HG03457 (cell line): Measurements from ENCODE around the gene ANO1.

Experiments used
- ATAC-seq: cut with Tn5 transposase; IDR thresholded peaks from one replicate; pipeline ENCODE4 v1.9.1; 2021; ENCODE audit warnings: moderate number of reproducible peaks; ENCODE audit not compliant: unreplicated experiment

Gene ANO1

GRCh38 chr11:70050243-70050642, 27.9 kb upstream of the ANO1 start:
- ATAC-seq: no peak

GRCh38 chr11:70054004-70054403, 24.1 kb upstream of the ANO1 start:
- ATAC-seq: no peak

- no peak for ATAC-seq
Measured at GRCh38 chr11:70055444-70055843, 22.7 kb upstream of the ANO1 start.

- no peak for ATAC-seq
Measured at GRCh38 chr11:70057080-70057479, 21.0 kb upstream of the ANO1 start.

- ATAC-seq: no peak
Measured at GRCh38 chr11:70059971-70060370, 18.1 kb upstream of the ANO1 start.

DNA sequence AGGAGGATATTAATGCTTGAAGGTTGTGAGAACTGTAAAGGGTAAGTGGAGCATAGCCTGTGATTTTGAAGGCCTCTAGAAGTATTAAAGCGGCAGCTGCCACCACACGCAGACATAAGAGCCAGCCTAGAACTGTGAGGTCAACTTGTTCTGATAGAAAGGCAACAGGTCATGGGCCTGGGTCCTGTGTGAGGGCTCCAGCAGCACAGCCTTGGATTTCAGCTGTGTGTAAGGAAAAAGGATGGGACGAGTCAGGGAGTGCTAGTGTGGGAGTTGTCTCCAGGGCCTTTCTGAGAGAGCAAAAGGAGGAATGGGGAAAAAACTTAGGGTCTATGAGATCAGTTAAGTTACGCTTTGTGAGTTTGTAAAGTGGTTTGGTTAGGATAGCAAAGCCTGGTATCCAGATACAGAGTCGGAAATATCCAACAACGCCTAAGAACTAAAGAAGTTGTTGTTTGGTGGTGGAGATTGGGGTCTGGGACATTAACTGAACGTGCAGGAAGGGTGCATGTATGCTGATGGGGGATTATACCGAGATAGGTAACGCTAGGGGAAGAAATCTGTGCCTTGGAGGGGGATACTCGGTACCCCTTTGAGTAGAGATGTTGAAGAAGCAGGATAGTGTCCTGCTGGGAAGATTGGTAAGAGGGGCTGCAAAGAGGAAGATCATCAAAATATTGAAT, 17.4 kb upstream of the ANO1 start:
- no peak for ATAC-seq

DNA sequence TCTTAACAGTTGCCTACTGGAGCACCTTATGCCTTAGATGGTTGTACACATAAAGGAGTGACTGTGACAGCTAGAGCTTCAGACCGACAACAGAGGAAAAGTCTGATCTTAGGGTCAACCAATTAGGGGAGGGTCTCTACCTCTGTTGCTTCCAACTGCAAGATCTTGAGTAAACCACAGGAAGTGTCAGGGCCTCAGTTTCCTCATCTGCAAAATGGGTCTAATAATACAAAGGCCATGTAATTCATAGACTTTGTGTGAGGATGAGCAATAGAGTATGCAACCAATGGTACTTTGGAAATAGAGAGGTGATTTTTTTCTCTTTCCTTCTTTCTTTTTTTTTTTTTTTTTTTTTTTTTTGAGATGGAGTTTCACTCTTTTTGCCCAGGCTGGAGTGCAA, 16.4 kb upstream of the ANO1 start:
- no peak for ATAC-seq

DNA sequence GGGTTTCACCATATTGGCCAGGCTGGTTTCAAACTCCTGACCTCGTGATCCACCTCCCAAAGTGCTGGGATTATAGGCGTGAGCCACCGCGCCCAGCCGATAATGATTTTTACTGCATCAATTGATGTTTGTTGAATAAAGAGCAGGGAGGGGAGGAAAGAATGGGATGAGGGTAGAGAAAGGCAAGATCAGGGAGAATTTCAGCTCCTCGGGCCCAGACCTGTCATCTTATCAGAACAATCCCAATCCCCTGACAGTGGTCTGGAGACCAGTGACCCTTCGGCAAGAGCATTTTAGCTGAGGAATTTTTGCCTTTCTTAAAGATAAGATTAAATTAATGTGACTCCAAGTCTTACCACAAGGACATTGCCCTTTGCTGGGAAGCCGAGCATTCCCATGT, 15.0 kb upstream of the ANO1 start:
- no peak for ATAC-seq

DNA sequence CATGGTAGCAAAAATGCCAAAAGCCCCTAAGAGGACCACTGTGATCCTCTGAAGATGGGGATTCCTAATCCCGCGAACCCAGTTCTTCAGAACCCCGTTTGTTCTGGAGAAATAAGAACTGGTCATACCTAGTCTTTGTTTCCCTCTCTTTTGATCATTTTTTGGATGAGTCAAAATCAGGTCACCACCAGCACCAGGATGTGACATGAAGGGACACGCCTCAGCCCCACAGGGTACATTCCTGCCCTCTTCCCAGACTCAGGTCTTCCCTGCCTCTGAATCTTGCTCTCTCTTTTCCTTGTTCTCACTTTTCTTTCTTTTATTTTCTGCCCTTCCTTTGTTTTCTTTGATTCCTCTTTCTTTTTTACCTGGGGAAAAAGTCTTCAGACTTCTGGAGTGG, 14.6 kb upstream of the ANO1 start:
- ATAC-seq: no peak

- ATAC-seq: no peak
Measured at GRCh38 chr11:70064008-70064725, 13.9 kb upstream of the ANO1 start.

GRCh38 chr11:70064726-70065317, 13.3 kb upstream of the ANO1 start:
- no peak for ATAC-seq

- no peak for ATAC-seq
Measured at GRCh38 chr11:70065318-70066135, 12.6 kb upstream of the ANO1 start.

GRCh38 chr11:70066136-70066520, 12.0 kb upstream of the ANO1 start:
- ATAC-seq: no peak

DNA sequence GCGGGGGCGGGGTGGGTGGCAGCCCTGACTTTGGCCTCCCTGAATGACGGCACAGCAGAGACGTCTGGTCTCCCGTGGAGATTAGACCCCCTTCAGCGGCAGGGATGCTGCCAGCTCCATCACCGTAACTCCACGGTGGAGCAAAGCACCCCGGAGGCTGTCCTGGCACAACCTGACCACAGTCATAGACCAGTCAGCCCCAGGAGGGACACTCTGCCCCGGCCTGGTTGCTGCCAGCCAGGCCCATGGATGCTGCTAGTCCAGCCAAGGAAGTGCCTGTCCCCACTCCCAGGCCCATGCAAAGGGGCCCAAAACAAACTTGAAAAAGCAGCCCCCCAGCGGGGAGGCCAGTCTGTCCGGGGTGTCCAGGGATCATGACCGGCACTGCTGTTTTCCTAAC, 11.5 kb upstream of the ANO1 start:
- ATAC-seq: no peak

GRCh38 chr11:70067036-70067435, 11.1 kb upstream of the ANO1 start:
- ATAC-seq: no peak

DNA sequence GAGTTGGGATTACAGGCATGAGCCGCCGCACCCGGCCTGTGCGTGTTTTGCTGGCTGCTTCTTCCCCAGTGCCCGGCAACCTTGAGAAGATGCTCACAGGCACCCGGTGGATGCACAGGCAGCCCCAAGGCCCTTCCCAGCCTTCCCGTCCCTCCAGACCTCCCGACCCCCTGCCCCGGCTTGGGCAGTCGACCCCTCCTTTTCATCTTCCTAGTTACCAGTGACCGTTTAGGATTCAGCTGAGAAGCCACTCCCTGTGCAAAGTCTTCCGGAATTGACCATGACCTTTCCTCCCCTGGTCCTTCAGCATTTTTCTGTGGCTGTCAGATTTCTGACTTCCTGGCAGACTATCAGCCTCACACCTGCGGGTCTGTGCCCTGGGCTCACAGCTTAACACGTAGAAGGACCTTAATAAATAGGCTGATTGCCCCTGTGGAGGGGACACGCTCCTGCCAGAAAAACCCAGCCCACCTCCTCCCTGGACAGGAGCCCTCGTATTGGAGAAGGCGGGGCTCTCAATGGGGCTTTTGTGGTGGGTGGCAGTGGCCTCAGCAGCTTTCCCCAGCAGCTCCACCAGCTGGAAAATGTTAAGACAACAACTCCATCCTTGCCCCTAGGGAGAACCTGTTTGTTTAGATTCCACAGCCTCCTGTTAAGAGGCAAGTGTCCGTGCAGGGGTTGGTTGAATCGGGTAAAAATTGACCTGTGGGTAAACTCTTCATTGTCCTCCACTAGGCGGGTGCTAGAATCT, 10.4 kb upstream of the ANO1 start:
- no peak for ATAC-seq

DNA sequence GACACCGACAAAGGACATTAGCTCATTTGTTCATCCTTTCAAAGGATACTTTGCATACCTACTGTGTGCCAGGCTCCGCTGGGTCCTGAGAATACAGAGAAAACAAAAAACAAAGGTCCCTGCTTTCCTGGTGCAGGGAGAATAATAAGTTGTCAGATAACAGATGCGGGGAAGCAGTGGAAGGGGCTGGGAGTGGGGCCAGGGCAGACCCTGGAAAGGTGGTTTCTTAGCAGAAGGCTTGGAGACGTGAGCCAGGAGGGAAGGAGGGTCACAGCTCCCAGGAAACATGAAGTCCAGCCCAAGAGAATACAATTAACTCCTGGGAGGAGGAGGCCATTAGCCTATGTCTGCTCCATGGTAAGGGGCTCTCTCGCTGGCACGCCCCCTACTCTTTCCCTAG, 9.8 kb upstream of the ANO1 start:
- no peak for ATAC-seq

DNA sequence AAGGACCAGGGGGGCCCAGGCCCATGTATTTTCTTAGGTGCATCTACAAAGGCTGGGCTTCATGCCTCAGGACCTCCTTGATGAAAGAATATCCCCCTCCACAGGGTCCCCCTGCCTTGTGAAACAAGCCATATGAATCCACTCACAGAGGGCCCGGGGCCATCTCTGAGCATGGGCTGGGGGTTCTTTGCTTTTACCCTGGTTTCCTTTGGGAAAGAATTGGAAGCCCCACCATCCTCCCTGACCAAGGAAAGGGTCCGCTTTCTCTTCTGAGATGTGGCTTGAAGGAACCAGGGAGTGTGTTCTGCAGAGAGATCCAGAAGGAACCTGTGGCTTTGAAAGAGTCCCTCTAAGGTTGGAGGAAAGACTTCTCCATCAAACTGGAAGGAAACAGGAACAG, 9.2 kb upstream of the ANO1 start:
- no peak for ATAC-seq

DNA sequence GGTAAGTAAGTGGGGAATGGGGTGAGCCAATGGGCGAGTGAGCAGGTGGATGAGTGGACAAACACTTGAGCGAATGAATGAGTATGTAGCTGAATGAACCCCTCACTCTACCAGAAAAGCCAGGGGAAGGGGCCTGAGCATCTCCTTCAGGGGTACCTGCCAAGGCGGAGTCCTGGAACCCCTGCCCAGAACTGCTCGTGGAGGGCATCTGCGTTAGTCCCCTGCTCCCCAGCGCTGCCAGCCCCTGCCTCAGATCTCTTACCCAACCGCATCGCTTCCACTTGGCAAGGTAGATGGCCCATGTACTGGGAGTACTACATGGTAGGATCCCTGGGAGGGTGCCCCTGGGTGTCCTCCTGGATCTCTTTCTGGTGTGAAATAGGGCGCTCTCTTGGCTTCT, 7.4 kb upstream of the ANO1 start:
- no peak for ATAC-seq

DNA sequence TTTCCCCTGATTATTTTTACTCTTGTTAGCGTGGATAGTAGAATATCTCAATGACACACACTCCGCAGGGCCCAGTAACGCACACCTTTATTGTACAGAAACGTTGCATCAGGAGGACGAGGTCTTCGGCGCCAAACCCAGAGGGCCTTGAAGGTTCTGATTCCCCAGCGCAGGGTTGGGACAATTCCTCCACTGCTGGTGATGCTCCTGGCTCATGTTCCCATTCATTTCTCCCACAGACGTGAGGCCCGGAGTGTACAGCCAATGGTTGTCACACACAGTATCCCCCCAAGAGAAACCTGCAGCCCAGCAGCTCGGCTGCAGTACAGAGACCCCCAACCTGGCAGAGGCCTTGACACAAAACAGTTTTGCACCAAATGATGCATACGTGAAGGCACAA, 6.1 kb upstream of the ANO1 start:
- ATAC-seq: no peak

- no peak for ATAC-seq
Measured at GRCh38 chr11:70072461-70072860, 5.7 kb upstream of the ANO1 start.
